KOPT-K1 (cell line): ENCODE data around the gene LDLRAD4.

Source experiments
- H3K27ac ChIP-seq: fragments of 200-600 bp; sonication (generic); 2 replicates; pipeline ENCODE4 v1.5.1; 2016; ENCODE audit warnings: antibody characterized with exemption, mild to moderate bottlenecking, low read depth, low read length; ENCODE audit not compliant: poor library complexity, severe bottlenecking
- H3K36me3 ChIP-seq: fragments of 200-600 bp; sonication (generic); 2 replicates; pipeline ENCODE4 v1.5.1; 2017; ENCODE audit warnings: antibody characterized with exemption, mild to moderate bottlenecking, low read length, moderate library complexity; ENCODE audit not compliant: insufficient read depth
- H3K9me3 ChIP-seq: fragments of 200-600 bp; sonication (generic); 2 replicates; pipeline ENCODE4 v1.5.1; 2017; ENCODE audit warnings: antibody characterized with exemption, low read length, mild to moderate bottlenecking; ENCODE audit not compliant: insufficient read depth, poor library complexity, severe bottlenecking

Gene LDLRAD4

GRCh38 chr18:13633700-13634099, 415.1 kb downstream of the LDLRAD4 start:
- Histone ChIP-seq H3K27ac (no peak overlapping the region), H3K9me3 (peaks cover 34% of the 10 kb centered on the region), H3K36me3 (peaks cover 96% of the 10 kb centered on the region)

DNA sequence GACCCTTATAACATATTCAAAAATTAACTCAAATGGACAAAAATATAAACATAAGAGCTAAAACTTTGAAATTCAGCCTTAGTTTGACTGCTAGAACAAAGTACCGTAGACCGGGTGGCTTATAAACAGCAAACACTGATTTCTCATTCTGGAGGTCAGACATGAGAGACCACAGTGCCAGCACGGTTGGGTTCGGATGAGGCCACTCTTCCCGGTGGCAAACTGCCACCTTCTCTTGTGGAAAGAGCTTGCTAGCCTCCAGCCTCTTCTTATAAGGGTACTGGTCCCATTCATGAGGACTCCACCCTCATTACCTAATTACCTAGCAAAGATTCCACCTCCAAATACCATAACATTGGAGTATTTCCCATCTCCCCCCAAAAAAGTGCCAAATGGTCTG, 416.5 kb downstream of the LDLRAD4 start:
- Histone ChIP-seq H3K27ac (no peak overlapping the region), H3K9me3 (peaks cover 34% of the 10 kb centered on the region), H3K36me3 (peaks cover 94% of the 10 kb centered on the region)

GRCh38 chr18:13638719-13639595, 420.4 kb downstream of the LDLRAD4 start:
- Histone ChIP-seq H3K27ac (no peak overlapping the region), H3K36me3 (peaks cover 94% of the 10 kb centered on the region), H3K9me3 (peaks cover under 1% of the 10 kb centered on the region)

GRCh38 chr18:13640266-13640860, 421.8 kb downstream of the LDLRAD4 start:
- H3K27ac ChIP-seq: no peak overlapping the region
- H3K9me3 ChIP-seq: no peaks in the 10 kb centered on the region
- H3K36me3 ChIP-seq: peaks cover 94% of the 10 kb centered on the region

DNA sequence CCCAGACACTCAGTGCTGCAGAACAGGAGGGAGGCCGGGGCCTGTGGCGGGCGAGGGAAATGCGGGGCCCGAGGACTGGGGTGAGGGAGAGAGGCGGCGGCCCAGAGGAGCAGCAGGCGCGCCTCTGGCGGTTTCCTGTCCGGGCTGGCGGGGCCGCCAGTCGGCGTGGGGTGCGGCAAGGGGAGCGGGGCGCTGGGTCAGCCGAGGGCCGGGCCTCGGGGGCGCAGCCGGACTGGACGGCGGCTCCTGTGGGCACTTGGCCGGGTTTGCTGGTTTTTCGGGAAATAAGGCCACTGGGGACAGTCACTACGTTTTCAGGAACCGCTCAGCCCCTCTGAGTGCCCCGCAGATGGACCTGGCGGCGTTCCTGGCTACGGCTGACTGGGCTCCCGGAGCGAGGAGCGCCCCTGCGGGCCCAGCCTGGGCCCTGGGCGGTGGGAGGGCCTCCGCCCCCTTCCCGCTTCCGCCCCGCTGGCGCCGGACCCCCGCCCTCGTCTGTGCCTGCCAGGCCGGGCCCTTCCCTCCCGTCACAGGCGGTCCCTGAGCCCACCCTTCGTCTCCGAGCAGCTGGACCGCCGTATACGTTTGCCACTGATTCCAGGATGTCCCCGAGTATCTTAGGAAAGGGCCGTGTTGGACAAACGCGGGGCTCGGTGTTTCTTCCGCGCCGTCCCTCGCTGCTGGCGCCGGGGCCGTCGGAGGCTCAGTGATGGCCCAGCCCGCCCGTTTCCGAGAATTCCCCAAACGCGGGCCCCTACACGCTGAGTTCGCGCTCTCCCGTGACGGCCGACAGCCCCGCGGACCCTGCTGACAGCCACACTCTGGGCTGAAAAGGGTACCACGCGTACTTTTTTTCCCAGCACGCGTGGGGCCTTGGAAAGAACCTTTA, 423.2 kb downstream of the LDLRAD4 start:
- Histone ChIP-seq H3K36me3 (peaks cover 96% of the 10 kb centered on the region), H3K27ac (no peak overlapping the region), H3K9me3 (no peaks in the 10 kb centered on the region)

DNA sequence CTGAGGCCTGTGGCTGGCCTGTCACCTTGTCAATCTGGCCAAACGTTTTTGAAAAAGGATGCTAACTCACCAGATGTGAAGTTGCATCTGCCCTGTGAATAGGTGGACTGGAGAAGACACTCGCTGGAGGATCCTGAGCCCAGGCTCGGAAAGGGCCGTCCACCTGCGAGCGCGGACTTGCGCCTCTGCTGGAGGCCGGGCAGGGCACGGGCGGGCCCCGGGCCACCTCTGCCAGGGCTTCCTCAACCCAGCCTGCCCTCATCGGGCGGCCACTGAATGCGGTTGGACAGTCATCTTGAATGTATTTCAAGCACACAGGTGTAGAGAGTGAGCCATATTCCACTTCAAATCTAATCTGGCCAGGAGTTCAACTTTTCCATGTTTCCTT, 423.9 kb downstream of the LDLRAD4 start:
- H3K27ac ChIP-seq: no peak overlapping the region
- no peaks in the 10 kb centered on the region for H3K9me3 ChIP-seq
- H3K36me3 ChIP-seq: peaks cover 96% of the 10 kb centered on the region

- H3K9me3 ChIP-seq: no peaks in the 10 kb centered on the region
- peaks cover 97% of the 10 kb centered on the region for H3K36me3 ChIP-seq
- H3K27ac ChIP-seq: no peak overlapping the region
These were observed 424.7 kb downstream of the LDLRAD4 start for GRCh38 chr18:13643261-13643751.

- peaks cover 89% of the 10 kb centered on the region for H3K36me3 ChIP-seq
- H3K27ac ChIP-seq: no peak overlapping the region
- H3K9me3 ChIP-seq: no peaks in the 10 kb centered on the region
These were observed 426.5 kb downstream of the LDLRAD4 start for GRCh38 chr18:13645093-13645492.

- Histone ChIP-seq H3K27ac (no peak overlapping the region), H3K9me3 (no peaks in the 10 kb centered on the region), H3K36me3 (peaks cover 74% of the 10 kb centered on the region)
These were observed 428.1 kb downstream of the LDLRAD4 start for GRCh38 chr18:13646633-13647032.

GRCh38 chr18:13647761-13648160, 429.2 kb downstream of the LDLRAD4 start:
- H3K27ac ChIP-seq: no peak overlapping the region
- H3K9me3 ChIP-seq: no peaks in the 10 kb centered on the region
- peaks cover 62% of the 10 kb centered on the region for H3K36me3 ChIP-seq

GRCh38 chr18:13649397-13650390, 431.1 kb downstream of the LDLRAD4 start:
- no peaks in the 10 kb centered on the region for H3K9me3 ChIP-seq
- H3K27ac ChIP-seq: no peak overlapping the region
- peaks cover 43% of the 10 kb centered on the region for H3K36me3 ChIP-seq

DNA sequence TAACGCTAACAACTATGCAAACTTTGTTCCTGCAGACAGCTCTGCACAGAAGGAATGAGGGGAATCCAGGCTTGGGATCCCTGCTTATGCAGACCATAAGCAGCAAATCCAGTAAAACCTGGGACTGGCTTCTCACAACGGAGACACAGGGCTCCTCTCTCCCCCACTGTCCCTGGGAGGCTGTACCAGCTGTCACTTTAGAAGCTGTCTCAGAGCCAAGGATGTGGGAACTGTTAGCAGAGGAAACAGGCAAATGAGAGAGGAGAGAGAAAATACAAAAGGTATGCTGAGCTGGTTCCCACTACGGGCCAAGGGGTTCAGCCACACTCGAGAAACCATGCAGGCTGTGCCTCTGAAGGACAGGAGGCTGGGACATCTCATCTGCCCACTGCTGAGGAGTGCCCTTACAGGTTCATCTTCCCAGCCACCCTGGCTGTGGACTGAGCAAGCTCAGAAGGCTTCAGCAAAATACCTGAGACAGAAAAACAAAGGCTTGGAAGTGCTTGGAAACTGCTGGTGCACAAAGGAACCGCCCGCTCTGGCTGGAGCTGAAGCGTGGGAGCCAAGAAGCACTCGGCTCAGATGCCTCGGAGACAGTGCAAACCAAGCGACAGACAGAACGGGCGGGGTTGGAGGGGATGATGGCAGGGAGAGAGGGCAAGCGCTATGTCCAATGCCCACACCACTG, 435.3 kb downstream of the LDLRAD4 start:
- Histone ChIP-seq H3K9me3 (no peaks in the 10 kb centered on the region), H3K27ac (no peak overlapping the region), H3K36me3 (0 out of 2 replicates have a peak, but pooled peaks cover 1% of the 10 kb centered on the region)

GRCh38 chr18:13657974-13658373, 439.4 kb downstream of the LDLRAD4 start:
- no peak overlapping the region for H3K27ac ChIP-seq

More at GRCh38 chr18:13657974-13658373, 439.4 kb downstream of the LDLRAD4 start:
- Histone ChIP-seq H3K36me3 (peaks cover 5% of the 10 kb centered on the region; the same call in 1 of the 2 replicates), H3K9me3 (no peaks in the 10 kb centered on the region)
